Activated CD8-positive, alpha-beta memory T cell treated with anti-CD3 and anti-CD28 coated beads for 48 hours (primary cell): ENCODE measurements around the gene KLK10.
"Not testable (repeated sequence)": the region's sequence is repeated elsewhere in the genome, so short reads cannot be mapped to it uniquely, and the experiment has no call there.

ENCODE experiments used
- DNase-seq, 3 experiments: peaks; one replicate each; pipeline ENCODE4 v3.0.0-alpha.2; 2020; ENCODE audit warnings: low read depth in 2 of 3, low spot score in 2 of 3

KLK10 gene

GRCh38 chr19:51003316-51003715 lies 16.2 kb downstream of the KLK10 start:
- no peak for DNase-seq

- DNase-seq = no peak
Measured at GRCh38 chr19:51002542-51003311, 16.8 kb downstream of the KLK10 start.

GRCh38 chr19:51002089-51002532 lies 17.4 kb downstream of the KLK10 start:
- DNase-seq = no peak

- DNase-seq = no peak
Measured at GRCh38 chr19:51001515-51001914, 18.0 kb downstream of the KLK10 start, which contains the start of gene KLK8. KLK8 (minus strand) TSS chr19:51001604; CDS start chr19:51001167, 437 bp downstream.

- DNase-seq = no peak
Measured at GRCh38 chr19:51000981-51001380, 18.5 kb downstream of the KLK10 start.

GRCh38 chr19:51000426-51000825 lies 19.1 kb downstream of the KLK10 start:
- DNase-seq = no peak

- no peak for DNase-seq
Measured at GRCh38 chr19:50998686-50999085, 20.8 kb downstream of the KLK10 start.

- DNase-seq = no peak
Measured at GRCh38 chr19:50998061-50998460, 21.4 kb downstream of the KLK10 start.

GRCh38 chr19:50994129-50994528 lies 25.4 kb downstream of the KLK10 start:
- DNase-seq = no peak

GRCh38 chr19:50992666-50993035 lies 26.9 kb downstream of the KLK10 start:
- DNase-seq = no peak

- DNase-seq = not testable (repeated sequence)
Measured at GRCh38 chr19:50984416-50984815, 35.1 kb downstream of the KLK10 start.

- DNase-seq = no peak
Measured at GRCh38 chr19:50983625-50984292, 35.8 kb downstream of the KLK10 start, which contains the start of gene KLK7. KLK7 (minus strand) TSS chr19:50983917; CDS start chr19:50982399, 1,518 bp downstream.

- DNase-seq = no peak
Measured at GRCh38 chr19:50982186-50982585, 37.3 kb downstream of the KLK10 start.

- DNase-seq = no peak
Measured at GRCh38 chr19:50981587-50982146, 37.8 kb downstream of the KLK10 start.

GRCh38 chr19:50980208-50980607 lies 39.3 kb downstream of the KLK10 start:
- DNase-seq = no peak

- DNase-seq = no peak
Measured at GRCh38 chr19:50979758-50980157, 39.8 kb downstream of the KLK10 start.

GRCh38 chr19:50978772-50979390 lies 40.6 kb downstream of the KLK10 start:
- no peak for DNase-seq

- DNase-seq = no peak
Measured at GRCh38 chr19:50977626-50978025, 41.9 kb downstream of the KLK10 start.

GRCh38 chr19:50975766-50976165 lies 43.7 kb downstream of the KLK10 start:
- DNase-seq = no peak

- DNase-seq = no peak
Measured at GRCh38 chr19:50974702-50975556, 44.6 kb downstream of the KLK10 start.
